HEK293 (cell line): Measurements from ENCODE around the gene ADAM23.

Source experiments
- CTCF ChIA-PET: fragments of 350-600 bp; formaldehyde crosslinking; extraction: SDS; loops from one replicate; lab custom pipeline; 2021; ENCODE audit warnings: antibody characterized with exemption; lab: Yijun Ruan, JAX
- POLR2A ChIA-PET: fragments of 300-600 bp; formaldehyde crosslinking; extraction: SDS; loops from one replicate; lab custom pipeline; 2020; ENCODE audit warnings: antibody characterized with exemption, inconsistent platforms; lab: Yijun Ruan, JAX
- H3K27ac ChIP-seq: fragments of 200-500 bp; sonication (Bioruptor generic); 2 replicates; pipeline ENCODE4 v1.5.1; 2014; ENCODE audit warnings: low read depth, low read length, control low read depth, inconsistent platforms; ENCODE audit errors: extremely low read depth
- H3K36me3 ChIP-seq, 2 experiments: fragments of 200-500 bp in 1 of 2; sonication (Bioruptor generic) in 1 of 2; 1 replicate in 1 of 2; 2 replicates in 1 of 2; pipeline ENCODE4 v1.5.1; 2014 to 2017; ENCODE audit warnings: inconsistent platforms in 2 of 2, low read length in 2 of 2; ENCODE audit not compliant: control insufficient read depth in 2 of 2, insufficient read depth in 1 of 2
- H3K4me1 ChIP-seq: fragments of 200-500 bp; sonication (Bioruptor generic); 2 replicates; pipeline ENCODE4 v1.5.1; 2014; ENCODE audit warnings: mild to moderate bottlenecking, low read length, inconsistent platforms; ENCODE audit not compliant: control insufficient read depth, insufficient read depth
- H3K4me3 ChIP-seq: 2 replicates; pipeline ENCODE4 v1.5.1; 2011; ENCODE audit warnings: low read depth, mild to moderate bottlenecking, control low read depth, low read length, moderate library complexity
- H3K9me3 ChIP-seq: fragments of 200-500 bp; sonication (Bioruptor generic); 2 replicates; pipeline ENCODE4 v1.5.1; 2014; ENCODE audit warnings: low read depth, low read length, inconsistent platforms; ENCODE audit not compliant: control insufficient read depth, insufficient read depth
- EGR2 ChIP-seq: fragments of 450-650 bp; formaldehyde crosslinking; IDR thresholded peaks from 2 replicates; pipeline ENCODE4 v1.5.1; 2016; ENCODE audit warnings: low read depth, missing biosample characterization, missing genetic modification characterization
- GLIS2 ChIP-seq: fragments of 450-650 bp; formaldehyde crosslinking; IDR thresholded peaks from 2 replicates; pipeline ENCODE4 v1.5.1; 2016; ENCODE audit warnings: missing biosample characterization, missing genetic modification characterization
- KLF16 ChIP-seq: fragments of 450-650 bp; formaldehyde crosslinking; IDR thresholded peaks from 2 replicates; pipeline ENCODE4 v1.5.1; 2017; ENCODE audit warnings: missing biosample characterization, missing genetic modification characterization
- SP7 ChIP-seq: fragments of 450-650 bp; formaldehyde crosslinking; IDR thresholded peaks from 2 replicates; pipeline ENCODE4 v1.5.1; 2016; ENCODE audit warnings: missing biosample characterization, missing genetic modification characterization
- ZBTB1 ChIP-seq: fragments of 450-650 bp; formaldehyde crosslinking; IDR thresholded peaks from 2 replicates; pipeline ENCODE4 v1.5.1; 2016; ENCODE audit warnings: missing biosample characterization, missing genetic modification characterization
- ZFHX2 ChIP-seq: fragments of 450-650 bp; formaldehyde crosslinking; conservative IDR thresholded peaks from 2 replicates; pipeline ENCODE4 v1.5.1; 2016; ENCODE audit warnings: missing biosample characterization, missing genetic modification characterization
- ZNF114 ChIP-seq: fragments of 450-650 bp; formaldehyde crosslinking; IDR thresholded peaks from 2 replicates; pipeline ENCODE4 v1.5.0; 2017; ENCODE audit warnings: missing biosample characterization, missing genetic modification characterization
- ZNF2 ChIP-seq: fragments of 450-650 bp; formaldehyde crosslinking; IDR thresholded peaks from 2 replicates; pipeline ENCODE4 v1.5.1; 2016; ENCODE audit warnings: missing biosample characterization, missing genetic modification characterization
- ZNF214 ChIP-seq: fragments of 450-650 bp; formaldehyde crosslinking; IDR thresholded peaks from 2 replicates; pipeline ENCODE4 v1.5.1; 2017; ENCODE audit warnings: missing biosample characterization, mild to moderate bottlenecking, missing genetic modification characterization, borderline replicate concordance
- ZNF23 ChIP-seq: fragments of 450-650 bp; formaldehyde crosslinking; IDR thresholded peaks from 2 replicates; pipeline ENCODE4 v1.5.1; 2016; ENCODE audit warnings: missing biosample characterization, missing genetic modification characterization, borderline replicate concordance
- ZNF248 ChIP-seq: fragments of 450-650 bp; formaldehyde crosslinking; IDR thresholded peaks from 2 replicates; pipeline ENCODE4 v1.5.1; 2017; ENCODE audit warnings: missing biosample characterization, missing genetic modification characterization
- ZNF266 ChIP-seq: fragments of 450-650 bp; formaldehyde crosslinking; IDR thresholded peaks from 2 replicates; pipeline ENCODE4 v1.5.1; 2016; ENCODE audit warnings: missing biosample characterization, missing genetic modification characterization, low read depth
- ZNF391 ChIP-seq: fragments of 450-650 bp; formaldehyde crosslinking; IDR thresholded peaks from 2 replicates; pipeline ENCODE4 v1.5.1; 2016; ENCODE audit warnings: low read depth, missing biosample characterization, missing genetic modification characterization, borderline replicate concordance
- ZNF548 ChIP-seq: fragments of 450-650 bp; formaldehyde crosslinking; IDR thresholded peaks from 2 replicates; pipeline ENCODE4 v1.5.1; 2016; ENCODE audit warnings: missing biosample characterization, missing genetic modification characterization
- ZNF585B ChIP-seq: fragments of 450-650 bp; formaldehyde crosslinking; IDR thresholded peaks from 2 replicates; pipeline ENCODE4 v1.5.1; 2016; ENCODE audit warnings: missing biosample characterization, missing genetic modification characterization
- ZNF624 ChIP-seq: fragments of 450-650 bp; formaldehyde crosslinking; IDR thresholded peaks from 2 replicates; pipeline ENCODE4 v1.5.1; 2017; ENCODE audit warnings: missing biosample characterization, missing genetic modification characterization
- ZNF768 ChIP-seq: fragments of 450-650 bp; formaldehyde crosslinking; IDR thresholded peaks from 2 replicates; pipeline ENCODE4 v1.5.1; 2018; ENCODE audit warnings: missing biosample characterization, mild to moderate bottlenecking, missing genetic modification characterization
- ZSCAN23 ChIP-seq: fragments of 450-650 bp; formaldehyde crosslinking; IDR thresholded peaks from 2 replicates; pipeline ENCODE4 v1.5.1; 2016; ENCODE audit warnings: missing biosample characterization, missing genetic modification characterization
- TF ChIP-seq, protein P1 (sequence below): fragments of 450-650 bp; formaldehyde crosslinking; IDR thresholded peaks from 2 replicates; pipeline ENCODE4 v1.5.1; 2016; ENCODE audit warnings: missing biosample characterization, missing genetic modification characterization, low read depth
- TF ChIP-seq, protein P2 (sequence below): fragments of 450-650 bp; formaldehyde crosslinking; IDR thresholded peaks from 2 replicates; pipeline ENCODE4 v1.5.1; 2016; ENCODE audit warnings: missing biosample characterization, missing genetic modification characterization
- TF ChIP-seq, protein P3 (sequence below): fragments of 450-650 bp; formaldehyde crosslinking; IDR thresholded peaks from 2 replicates; pipeline ENCODE4 v1.5.1; 2016; ENCODE audit warnings: missing biosample characterization, missing genetic modification characterization
- TF ChIP-seq, protein P4 (sequence below): fragments of 450-650 bp; formaldehyde crosslinking; IDR thresholded peaks from 2 replicates; pipeline ENCODE4 v1.5.1; 2016; ENCODE audit warnings: missing biosample characterization, missing genetic modification characterization
- TF ChIP-seq, protein P5 (sequence below): fragments of 450-650 bp; formaldehyde crosslinking; IDR thresholded peaks from 2 replicates; pipeline ENCODE4 v1.5.1; 2016; ENCODE audit warnings: missing biosample characterization, missing genetic modification characterization

Gene ADAM23

DNA sequence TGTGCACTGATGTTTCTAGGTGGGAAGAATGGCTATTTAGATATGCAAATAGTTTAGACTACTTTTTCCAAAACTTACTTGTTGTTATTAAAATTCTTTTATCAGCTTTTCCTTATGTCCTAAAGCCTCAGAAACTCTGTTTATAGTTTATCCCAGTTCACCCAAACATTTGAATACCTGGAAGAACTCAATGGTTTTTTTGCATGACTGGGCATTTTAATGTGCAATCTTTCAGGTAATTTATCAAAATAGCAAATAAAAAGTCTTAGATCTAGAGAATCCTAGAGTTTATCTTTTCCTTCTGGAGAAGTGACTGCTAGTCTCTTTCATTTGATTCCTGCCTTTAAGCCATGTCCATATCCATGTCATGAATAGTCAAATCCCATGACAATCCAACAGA lies 9.6 kb upstream of the ADAM23 start (continued):
- TF ChIP-seq ZNF585B (no peak), ZSCAN23 (tag by site-specific recombination) (no peak), ZNF624 (tag by site-specific recombination) (no peak), ZBTB1 (tag by site-specific recombination) (no peak), ZNF548 (no peak), GLIS2 (tag by site-specific recombination) (no peak), ZNF2 (tag by site-specific recombination) (no peak), ZNF391 (tag by site-specific recombination) (no peak)
- TF ChIP-seq, protein P1, sequence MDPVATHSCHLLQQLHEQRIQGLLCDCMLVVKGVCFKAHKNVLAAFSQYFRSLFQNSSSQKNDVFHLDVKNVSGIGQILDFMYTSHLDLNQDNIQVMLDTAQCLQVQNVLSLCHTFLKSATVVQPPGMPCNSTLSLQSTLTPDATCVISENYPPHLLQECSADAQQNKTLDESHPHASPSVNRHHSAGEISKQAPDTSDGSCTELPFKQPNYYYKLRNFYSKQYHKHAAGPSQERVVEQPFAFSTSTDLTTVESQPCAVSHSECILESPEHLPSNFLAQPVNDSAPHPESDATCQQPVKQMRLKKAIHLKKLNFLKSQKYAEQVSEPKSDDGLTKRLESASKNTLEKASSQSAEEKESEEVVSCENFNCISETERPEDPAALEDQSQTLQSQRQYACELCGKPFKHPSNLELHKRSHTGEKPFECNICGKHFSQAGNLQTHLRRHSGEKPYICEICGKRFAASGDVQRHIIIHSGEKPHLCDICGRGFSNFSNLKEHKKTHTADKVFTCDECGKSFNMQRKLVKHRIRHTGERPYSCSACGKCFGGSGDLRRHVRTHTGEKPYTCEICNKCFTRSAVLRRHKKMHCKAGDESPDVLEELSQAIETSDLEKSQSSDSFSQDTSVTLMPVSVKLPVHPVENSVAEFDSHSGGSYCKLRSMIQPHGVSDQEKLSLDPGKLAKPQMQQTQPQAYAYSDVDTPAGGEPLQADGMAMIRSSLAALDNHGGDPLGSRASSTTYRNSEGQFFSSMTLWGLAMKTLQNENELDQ = no peak

DNA sequence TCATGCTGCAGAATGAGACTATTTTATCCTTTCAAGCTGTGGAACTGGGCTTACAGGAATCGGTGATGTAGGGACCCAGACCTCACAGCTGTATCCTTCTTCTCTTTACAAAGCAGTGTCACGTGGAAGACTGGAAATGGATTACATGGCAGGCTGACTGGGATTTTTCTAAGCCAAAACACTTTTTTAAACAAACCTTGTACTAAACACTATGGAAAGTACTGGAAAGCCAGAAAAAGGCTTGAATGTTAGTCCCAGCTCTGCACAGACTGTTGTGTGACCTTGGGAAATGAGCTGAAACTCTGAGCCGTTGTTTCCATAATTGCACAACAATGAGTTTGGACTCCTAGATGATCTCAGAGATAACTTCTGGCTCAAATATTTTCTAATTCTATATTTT lies 7.6 kb upstream of the ADAM23 start:
- no peaks in the 10 kb centered on the region for H3K9me3 ChIP-seq
- POLR2A ChIA-PET = no interaction called here
- H3K4me1 ChIP-seq = peaks cover 5% of the 10 kb centered on the region
- no peak overlapping the region for H3K27ac ChIP-seq
- no peaks in the 10 kb centered on the region for H3K36me3 ChIP-seq
- no peak overlapping the region for H3K4me3 ChIP-seq
- CTCF ChIA-PET = interaction anchor here (0.6 kb wide), 1 partner anchor 165 kb away, joined by 3 read pairs; no protein-coding TSS in a partner anchor
- TF ChIP-seq ZNF248 (tag by site-specific recombination) (no peak), ZNF23 (tag by site-specific recombination) (no peak), ZNF768 (no peak), KLF16 (tag by site-specific recombination) (no peak), ZNF266 (tag by site-specific recombination) (no peak), ZFHX2 (tag by site-specific recombination) (no peak), SP7 (tag by site-specific recombination) (no peak), EGR2 (tag by site-specific recombination) (no peak), ZNF214 (tag by site-specific recombination) (no peak), ZNF114 (tag by site-specific recombination) (no peak)
- TF ChIP-seq, protein P2, sequence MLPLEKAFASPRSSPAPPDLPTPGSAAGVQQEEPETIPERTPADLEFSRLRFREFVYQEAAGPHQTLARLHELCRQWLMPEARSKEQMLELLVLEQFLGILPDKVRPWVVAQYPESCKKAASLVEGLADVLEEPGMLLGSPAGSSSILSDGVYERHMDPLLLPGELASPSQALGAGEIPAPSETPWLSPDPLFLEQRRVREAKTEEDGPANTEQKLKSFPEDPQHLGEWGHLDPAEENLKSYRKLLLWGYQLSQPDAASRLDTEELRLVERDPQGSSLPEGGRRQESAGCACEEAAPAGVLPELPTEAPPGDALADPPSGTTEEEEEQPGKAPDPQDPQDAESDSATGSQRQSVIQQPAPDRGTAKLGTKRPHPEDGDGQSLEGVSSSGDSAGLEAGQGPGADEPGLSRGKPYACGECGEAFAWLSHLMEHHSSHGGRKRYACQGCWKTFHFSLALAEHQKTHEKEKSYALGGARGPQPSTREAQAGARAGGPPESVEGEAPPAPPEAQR (tag by site-specific recombination) = no peak
- TF ChIP-seq, protein P3, sequence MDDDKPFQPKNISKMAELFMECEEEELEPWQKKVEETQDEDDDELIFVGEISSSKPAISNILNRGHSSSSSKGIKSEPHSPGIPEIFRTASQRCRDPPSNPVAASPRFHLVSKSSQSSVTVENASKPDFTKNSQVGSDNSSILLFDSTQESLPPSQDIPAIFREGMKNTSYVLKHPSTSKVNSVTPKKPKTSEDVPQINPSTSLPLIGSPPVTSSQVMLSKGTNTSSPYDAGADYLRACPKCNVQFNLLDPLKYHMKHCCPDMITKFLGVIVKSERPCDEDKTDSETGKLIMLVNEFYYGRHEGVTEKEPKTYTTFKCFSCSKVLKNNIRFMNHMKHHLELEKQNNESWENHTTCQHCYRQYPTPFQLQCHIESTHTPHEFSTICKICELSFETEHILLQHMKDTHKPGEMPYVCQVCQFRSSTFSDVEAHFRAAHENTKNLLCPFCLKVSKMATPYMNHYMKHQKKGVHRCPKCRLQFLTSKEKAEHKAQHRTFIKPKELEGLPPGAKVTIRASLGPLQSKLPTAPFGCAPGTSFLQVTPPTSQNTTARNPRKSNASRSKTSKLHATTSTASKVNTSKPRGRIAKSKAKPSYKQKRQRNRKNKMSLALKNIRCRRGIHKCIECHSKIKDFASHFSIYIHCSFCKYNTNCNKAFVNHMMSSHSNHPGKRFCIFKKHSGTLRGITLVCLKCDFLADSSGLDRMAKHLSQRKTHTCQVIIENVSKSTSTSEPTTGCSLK (tag by site-specific recombination) = no peak
- TF ChIP-seq, protein P4, sequence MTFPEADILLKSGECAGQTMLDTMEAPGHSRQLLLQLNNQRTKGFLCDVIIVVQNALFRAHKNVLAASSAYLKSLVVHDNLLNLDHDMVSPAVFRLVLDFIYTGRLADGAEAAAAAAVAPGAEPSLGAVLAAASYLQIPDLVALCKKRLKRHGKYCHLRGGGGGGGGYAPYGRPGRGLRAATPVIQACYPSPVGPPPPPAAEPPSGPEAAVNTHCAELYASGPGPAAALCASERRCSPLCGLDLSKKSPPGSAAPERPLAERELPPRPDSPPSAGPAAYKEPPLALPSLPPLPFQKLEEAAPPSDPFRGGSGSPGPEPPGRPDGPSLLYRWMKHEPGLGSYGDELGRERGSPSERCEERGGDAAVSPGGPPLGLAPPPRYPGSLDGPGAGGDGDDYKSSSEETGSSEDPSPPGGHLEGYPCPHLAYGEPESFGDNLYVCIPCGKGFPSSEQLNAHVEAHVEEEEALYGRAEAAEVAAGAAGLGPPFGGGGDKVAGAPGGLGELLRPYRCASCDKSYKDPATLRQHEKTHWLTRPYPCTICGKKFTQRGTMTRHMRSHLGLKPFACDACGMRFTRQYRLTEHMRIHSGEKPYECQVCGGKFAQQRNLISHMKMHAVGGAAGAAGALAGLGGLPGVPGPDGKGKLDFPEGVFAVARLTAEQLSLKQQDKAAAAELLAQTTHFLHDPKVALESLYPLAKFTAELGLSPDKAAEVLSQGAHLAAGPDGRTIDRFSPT = no peak
- TF ChIP-seq, protein P5, sequence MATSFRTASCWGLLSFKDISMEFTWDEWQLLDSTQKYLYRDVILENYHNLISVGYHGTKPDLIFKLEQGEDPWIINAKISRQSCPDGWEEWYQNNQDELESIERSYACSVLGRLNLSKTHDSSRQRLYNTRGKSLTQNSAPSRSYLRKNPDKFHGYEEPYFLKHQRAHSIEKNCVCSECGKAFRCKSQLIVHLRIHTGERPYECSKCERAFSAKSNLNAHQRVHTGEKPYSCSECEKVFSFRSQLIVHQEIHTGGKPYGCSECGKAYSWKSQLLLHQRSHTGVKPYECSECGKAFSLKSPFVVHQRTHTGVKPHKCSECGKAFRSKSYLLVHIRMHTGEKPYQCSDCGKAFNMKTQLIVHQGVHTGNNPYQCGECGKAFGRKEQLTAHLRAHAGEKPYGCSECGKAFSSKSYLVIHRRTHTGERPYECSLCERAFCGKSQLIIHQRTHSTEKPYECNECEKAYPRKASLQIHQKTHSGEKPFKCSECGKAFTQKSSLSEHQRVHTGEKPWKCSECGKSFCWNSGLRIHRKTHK (tag by site-specific recombination) = no peak
